H1 (cell line): Measurements from ENCODE around the gene ACACA. TPM values are rescaled to one million over a fixed set of nuclear protein-coding genes. Genes with fewer than 3 reads are reported as not detected.

Source experiments
- CTCF ChIA-PET: fragments of 300-600 bp; sonication (Branson Sonifier 250); formaldehyde crosslinking; loops from one replicate; lab custom pipeline; 2021; ENCODE audit not compliant: partially characterized antibody; lab: Charles Lee
- POLR2A ChIA-PET: fragments of 300-600 bp; sonication (Branson Sonifier 250); formaldehyde crosslinking; loops from one replicate; lab custom pipeline; 2021; ENCODE audit warnings: inconsistent platforms; ENCODE audit not compliant: partially characterized antibody; lab: Charles Lee
- DNase-seq, 2 experiments: peaks; one replicate each; pipeline versions ENCODE4 v3.0.0 to v3.0.0-alpha.2; 2010 to 2022; ENCODE audit warnings: low spot score in 2 of 2, low read depth in 1 of 2, mixed read lengths in 1 of 2
- FAIRE-seq: peaks from 2 replicates; lab custom pipeline; 2011; peaks lifted over from hg19 to GRCh38; lab: Jason Lieb, UNC
- H2AFZ ChIP-seq: 2 replicates; pipeline ENCODE4 v1.8.1; 2012; ENCODE audit warnings: low read length, inconsistent platforms
- H2AK5ac ChIP-seq: 2 replicates; pipeline ENCODE4 v1.6.1; 2013; ENCODE audit warnings: low read depth, low read length
- H2BK120ac ChIP-seq: replicated peaks from 2 replicates; pipeline ENCODE3; 2013; ENCODE audit warnings: low read depth, low read length, inconsistent platforms
- H2BK12ac ChIP-seq: 2 replicates; pipeline ENCODE4 v1.6.1; 2013; ENCODE audit warnings: low read depth, low read length
- H2BK15ac ChIP-seq: 2 replicates; pipeline ENCODE4 v1.6.1; 2013; ENCODE audit warnings: low read length
- H2BK20ac ChIP-seq: 2 replicates; pipeline ENCODE4 v1.6.1; 2013; ENCODE audit warnings: low read length
- H2BK5ac ChIP-seq: 2 replicates; pipeline ENCODE4 v1.6.1; 2013; ENCODE audit warnings: low read depth, low read length
- H3K14ac ChIP-seq: 2 replicates; pipeline ENCODE4 v1.6.1; 2013; ENCODE audit warnings: inconsistent platforms; ENCODE audit not compliant: insufficient read length
- H3K18ac ChIP-seq: 2 replicates; pipeline ENCODE4 v1.6.1; 2013; ENCODE audit warnings: low read length; ENCODE audit errors: extremely low read depth
- H3K23ac ChIP-seq: 2 replicates; pipeline ENCODE4 v1.6.1; 2013; ENCODE audit warnings: inconsistent platforms; ENCODE audit not compliant: insufficient read length
- H3K23me2 ChIP-seq: 2 replicates; pipeline ENCODE4 v1.6.1; 2013; ENCODE audit warnings: low read depth, low read length
- H3K27ac ChIP-seq: 2 replicates; pipeline ENCODE4 v1.6.1; 2011; ENCODE audit warnings: low read depth, low read length, inconsistent platforms
- H3K27me3 ChIP-seq, 4 experiments: replicated peaks in 1 of 4; 1 replicate in 1 of 4; 2 replicates in 3 of 4; pipeline versions ENCODE4 v1.6.1 to v1.8.1; 2011 to 2013; ENCODE audit warnings: low read length in 3 of 4, mild to moderate bottlenecking in 3 of 4, inconsistent platforms in 2 of 4, mixed read lengths in 2 of 4, moderate library complexity in 1 of 4; ENCODE audit not compliant: control insufficient read depth in 3 of 4, insufficient read depth in 3 of 4; ENCODE audit errors: extremely low read depth in 1 of 4
- H3K36me3 ChIP-seq, 4 experiments: 2 replicates each; pipeline versions ENCODE4 v1.6.1 to v1.8.1; 2011 to 2013; ENCODE audit warnings: mild to moderate bottlenecking in 4 of 4, low read length in 3 of 4, moderate library complexity in 2 of 4, control low read depth in 1 of 4, inconsistent platforms in 1 of 4; ENCODE audit not compliant: insufficient read depth in 4 of 4, control insufficient read depth in 2 of 4
- H3K4ac ChIP-seq: replicated peaks from 2 replicates; pipeline ENCODE3; 2013; ENCODE audit warnings: low read length, low read depth, mixed read lengths, inconsistent platforms; ENCODE audit not compliant: insufficient read length
- H3K4me1 ChIP-seq, 4 experiments: replicated peaks in 1 of 4; 1 replicate in 1 of 4; 2 replicates in 3 of 4; pipeline versions ENCODE4 v1.6.1 to v1.8.1; 2011 to 2013; ENCODE audit warnings: low read length in 3 of 4, inconsistent platforms in 2 of 4, mixed read lengths in 1 of 4; ENCODE audit not compliant: insufficient read depth in 4 of 4, control insufficient read depth in 3 of 4
- H3K4me2 ChIP-seq, 2 experiments: 2 replicates each; pipeline versions ENCODE4 v1.6.1 to v1.8.1; 2011 to 2013; ENCODE audit warnings: low read depth in 2 of 2, low read length in 2 of 2, control low read depth in 1 of 2, inconsistent platforms in 1 of 2, mild to moderate bottlenecking in 1 of 2; ENCODE audit not compliant: insufficient read depth in 1 of 2
- H3K4me3 ChIP-seq, 4 experiments: fragments of 200-600, 300-600 bp in 1 of 4; sonication (generic), shearing (Covaris generic), sonication (Bioruptor Twin) in 1 of 4; 2 replicates each; pipeline versions ENCODE4 v1.5.1 to v1.8.1; 2011 to 2016; ENCODE audit warnings: low read length in 4 of 4, low read depth in 3 of 4, control low read depth in 2 of 4, inconsistent platforms in 2 of 4, mild to moderate bottlenecking in 2 of 4, mixed read lengths in 1 of 4, moderate library complexity in 1 of 4; ENCODE audit not compliant: insufficient read depth in 2 of 4; ENCODE audit errors: extremely low read depth in 1 of 4
- H3K56ac ChIP-seq: replicated peaks from 2 replicates; pipeline ENCODE3; 2013; ENCODE audit warnings: low read depth, mild to moderate bottlenecking, mixed read lengths, low read length, inconsistent platforms; ENCODE audit not compliant: insufficient read length
- H3K79me1 ChIP-seq: 2 replicates; pipeline ENCODE4 v1.6.1; 2013; ENCODE audit warnings: low read depth, low read length, control low read depth
- H3K79me2 ChIP-seq, 2 experiments: 2 replicates each; pipeline versions ENCODE4 v1.6.1 to v1.8.1; 2012 to 2013; ENCODE audit warnings: low read length in 2 of 2, mild to moderate bottlenecking in 2 of 2, inconsistent platforms in 1 of 2; ENCODE audit not compliant: insufficient read depth in 2 of 2, control insufficient read depth in 1 of 2
- H3K9ac ChIP-seq, 4 experiments: replicated peaks in 1 of 4; 1 replicate in 1 of 4; 2 replicates in 3 of 4; pipeline versions ENCODE4 v1.6.1 to v1.8.1; 2011 to 2013; ENCODE audit warnings: low read depth in 3 of 4, low read length in 3 of 4, control low read depth in 2 of 4, mild to moderate bottlenecking in 2 of 4, moderate library complexity in 2 of 4, inconsistent platforms in 1 of 4; ENCODE audit errors: extremely low read depth in 1 of 4
- H3K9me3 ChIP-seq, 2 experiments: 2 replicates each; pipeline versions ENCODE4 v1.6.1 to v1.8.1; 2012 to 2013; ENCODE audit warnings: mild to moderate bottlenecking in 2 of 2, moderate library complexity in 2 of 2, control low read depth in 1 of 2, inconsistent platforms in 1 of 2, low read depth in 1 of 2, low read length in 1 of 2, mixed read lengths in 1 of 2; ENCODE audit not compliant: insufficient read depth in 2 of 2
- H4K20me1 ChIP-seq, 2 experiments: replicated peaks in 1 of 2; 2 replicates each; pipeline versions ENCODE3 to v1.8.1; 2011 to 2013; ENCODE audit warnings: inconsistent platforms in 2 of 2, low read length in 2 of 2, mild to moderate bottlenecking in 1 of 2; ENCODE audit not compliant: insufficient read depth in 2 of 2, control insufficient read depth in 1 of 2
- H4K5ac ChIP-seq: 2 replicates; pipeline ENCODE4 v1.6.1; 2013; ENCODE audit warnings: low read length, low read depth, mixed read lengths, inconsistent platforms; ENCODE audit not compliant: insufficient read length
- H4K8ac ChIP-seq: 2 replicates; pipeline ENCODE4 v1.8.0; 2013; ENCODE audit warnings: mild to moderate bottlenecking, moderate library complexity, low read length, inconsistent platforms; ENCODE audit not compliant: insufficient read depth; ENCODE audit errors: extremely low read depth
- H4K91ac ChIP-seq: replicated peaks from 2 replicates; pipeline ENCODE3; 2013; ENCODE audit warnings: low read length, mixed read lengths, inconsistent platforms; ENCODE audit not compliant: insufficient read length
- JUND ChIP-seq: IDR thresholded peaks from 2 replicates; pipeline ENCODE4 v1.6.1; 2011; ENCODE audit warnings: mild to moderate bottlenecking, improper control_type of control experiment, low read length
- MAFK ChIP-seq: IDR thresholded peaks from 2 replicates; pipeline ENCODE4 v1.6.1; 2012; ENCODE audit warnings: low read depth, mild to moderate bottlenecking, improper control_type of control experiment, low read length
- WGBS, 2 experiments: shearing (Covaris generic) in 1 of 2; methylation state at CpG; one replicate each; pipeline versions ENCODE4 v1.1.6 to v1.1.7; 2013 to 2015; ENCODE audit warnings: low lambda C conversion rate in 2 of 2, mixed read lengths in 2 of 2, inconsistent platforms in 1 of 2, low coverage in 1 of 2, missing lambda C conversion rate in 1 of 2; ENCODE audit not compliant: insufficient replicate concordance in 2 of 2, insufficient coverage in 1 of 2, insufficient read length in 1 of 2; ENCODE audit errors: extremely low coverage in 1 of 2, missing lambda C conversion rate in 1 of 2; 5-methylcytosine and 5-hydroxymethylcytosine counted together
- polyA plus RNA-seq, 7 experiments: library from polyadenylated mRNA; depleted of rRNA in 3 of 7; stranded (reverse) in 5 of 7; unstranded in 2 of 7; fragments of >200 nt in 5 of 7; fragments of 200-250 nt in 2 of 7; gene quantifications; 1 replicate in 5 of 7; 2 replicates in 1 of 7; 4 replicates in 1 of 7; pipeline versions ENCODE4 v1.2.1 to v1.2.3, GENCODE V29; 2011 to 2013; ENCODE audit warnings: missing spikeins in 2 of 7, mixed read lengths in 2 of 7
- total RNA-seq: library from RNA; stranded (reverse); fragmentation: NEBNext Ultra II Directional; extraction: Animal tissue kit (Norgen Biotek cat#: 25700); gene quantifications from 2 replicates; pipeline ENCODE4 v1.2.1, GENCODE V29; 2021

The ACACA gene
- total and polyA plus RNA-seq, 2 of the 8 experiments (the other 6 are each of a cell fraction or from before 2014, with no cell fraction given): 74.0 to 160 TPM

- Histone ChIP-seq H2BK20ac (no peak overlapping the region), H3K36me3 (peaks cover 0 to 13% (median 2%) of the 10 kb centered on the region in 4 experiments; a peak in 5 of 8 replicates), H4K91ac (no peak overlapping the region), H2AK5ac (no peak overlapping the region), H4K20me1 (peaks cover 0 to 6% of the 10 kb centered on the region in 2 experiments), H3K4ac (no peak overlapping the region), H3K4me2 (no peak overlapping the region), H4K5ac (no peak overlapping the region), H3K79me2 (peaks cover 3 to 86% of the 10 kb centered on the region in 2 experiments), H3K9me3 (no peaks in the 10 kb centered on the region), H3K14ac (no peak overlapping the region), H3K4me3 (no peak overlapping the region), H3K56ac (no peak overlapping the region), H3K18ac (no peak overlapping the region), H3K9ac (no peak overlapping the region), H2AFZ (no peak overlapping the region), H2BK120ac (no peak overlapping the region), H2BK5ac (no peak overlapping the region), H3K27ac (no peak overlapping the region), H3K79me1 (peaks cover 2% of the 10 kb centered on the region), H2BK15ac (no peak overlapping the region), H3K23ac (no peak overlapping the region), H2BK12ac (no peak overlapping the region), H4K8ac (no peak overlapping the region), H3K4me1 (peaks cover 2 to 11% (median 5%) of the 10 kb centered on the region in 4 experiments; a peak in 4 of 7 replicates), H3K23me2 (no peaks in the 10 kb centered on the region), H3K27me3 (no peaks in the 10 kb centered on the region; a peak in 1 of 7 replicates)
- FAIRE-seq: no peak
- 90% methylated on average over 3 of the region's 3 CpGs; no CpG with 5 or more reads in 1 of the 2 experiments for WGBS, 2 experiments
- TF ChIP-seq JUND (no peak), MAFK (no peak)
- ChIA-PET POLR2A (interaction anchor here (0.6 kb wide), 1 partner anchor 23 kb away, joined by 3 read pairs; no protein-coding TSS in a partner anchor), CTCF (interaction anchor here (0.6 kb wide), 1 partner anchor 13 kb away, joined by 3 read pairs; no protein-coding TSS in a partner anchor)
- no peak for DNase-seq
Measured at GRCh38 chr17:37338847-37339246, 67.8 kb downstream of the ACACA start.
